HG02870 (cell line): ENCODE data around the gene RAB35.

Source experiments
- ATAC-seq: cut with Tn5 transposase; IDR thresholded peaks from one replicate; pipeline ENCODE4 v1.9.1; 2021; ENCODE audit warnings: mild to moderate bottlenecking, moderate library complexity; ENCODE audit not compliant: unreplicated experiment

Gene RAB35

GRCh38 chr12:120134307-120134980 lies 17.9 kb upstream of the RAB35 start:
- ATAC-seq = no peak

GRCh38 chr12:120132863-120133385 lies 16.4 kb upstream of the RAB35 start:
- peak; percentile 84 for ATAC-seq

GRCh38 chr12:120132054-120132836 lies 15.7 kb upstream of the RAB35 start:
- ATAC-seq = no peak

GRCh38 chr12:120131116-120131515 lies 14.6 kb upstream of the RAB35 start:
- no peak for ATAC-seq

DNA sequence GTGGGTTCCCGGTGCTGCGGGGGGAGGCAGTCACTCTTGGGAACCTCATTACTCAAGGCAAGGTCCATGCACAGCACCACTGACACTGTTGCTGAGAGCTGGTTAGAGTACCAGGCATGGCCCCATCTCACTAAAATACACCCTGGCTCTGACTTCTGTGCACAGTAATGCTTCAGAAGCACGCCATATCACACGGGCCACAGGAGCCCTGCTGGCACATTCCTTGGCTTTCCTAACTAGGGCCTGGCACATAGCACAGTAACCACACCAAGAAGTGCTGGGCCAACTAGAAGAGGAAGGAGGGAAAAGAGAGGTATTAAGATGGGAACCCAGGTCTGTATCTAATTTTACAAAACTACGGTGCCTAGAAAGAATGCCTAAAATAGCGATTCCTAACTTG lies 13.5 kb upstream of the RAB35 start:
- ATAC-seq = no peak

DNA sequence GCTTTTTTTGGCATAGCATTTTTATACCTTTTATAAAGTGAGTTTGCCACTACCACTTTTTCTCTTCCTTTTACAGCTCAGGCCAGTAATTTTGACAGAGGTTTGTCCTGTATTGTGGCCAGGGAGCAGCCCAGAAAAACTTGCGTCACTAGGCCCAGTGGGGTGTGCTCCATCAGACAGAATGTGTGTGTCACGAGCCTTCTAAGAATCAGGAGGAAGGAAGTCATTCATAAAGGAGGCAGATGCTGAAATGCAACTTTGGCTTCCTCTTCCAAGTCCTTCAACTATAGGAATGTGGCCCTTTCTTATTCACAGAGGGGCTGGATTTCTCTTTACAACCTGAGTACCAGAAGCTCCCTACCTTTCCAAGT lies 10.1 kb upstream of the RAB35 start:
- ATAC-seq = no peak

GRCh38 chr12:120125792-120126634 lies 9.5 kb upstream of the RAB35 start:
- ATAC-seq = no peak

DNA sequence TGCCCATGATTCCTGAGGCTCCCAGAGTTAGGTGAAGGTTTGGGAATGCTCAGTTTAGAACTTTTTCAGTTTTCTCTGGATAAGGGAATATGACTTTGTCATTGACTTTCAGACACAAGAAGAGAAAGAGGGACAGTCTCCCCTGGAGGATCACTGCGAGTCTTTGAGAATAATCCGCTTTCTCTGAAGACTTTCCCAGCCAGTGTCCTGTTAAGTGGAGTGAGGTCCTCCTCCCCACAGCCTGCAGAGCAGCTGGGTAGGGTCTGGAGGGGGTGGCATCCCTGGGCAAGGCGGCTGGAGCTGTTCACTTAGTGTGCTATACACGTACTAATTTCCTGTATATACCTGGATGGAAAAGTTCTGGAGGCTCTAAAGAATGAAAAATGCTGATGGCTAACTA lies 8.5 kb upstream of the RAB35 start:
- no peak for ATAC-seq

DNA sequence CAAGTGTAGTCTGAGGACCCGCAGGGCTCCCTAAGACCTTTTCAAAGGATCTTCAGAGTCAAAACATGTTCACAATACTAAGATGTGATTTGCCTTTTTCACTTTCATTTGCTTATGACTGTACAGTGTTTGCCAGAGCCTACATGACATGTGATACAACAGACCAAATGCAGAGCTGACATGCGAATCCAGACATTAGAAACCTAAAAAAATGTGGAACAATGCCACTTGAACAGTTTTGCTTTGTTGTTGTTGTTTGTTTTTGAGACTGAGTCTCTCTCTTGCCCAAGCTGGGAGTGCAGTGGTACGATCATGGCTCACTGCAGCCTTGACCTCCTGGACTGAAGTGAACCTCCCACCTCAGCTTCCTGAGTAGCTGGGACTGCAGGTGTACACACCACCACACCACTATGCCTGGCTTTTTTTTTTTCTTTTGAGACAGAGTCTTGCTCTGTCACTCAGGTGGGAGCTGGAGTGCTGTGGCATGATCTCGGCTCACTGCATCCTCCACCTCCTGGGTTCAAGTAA lies 5.3 kb upstream of the RAB35 start:
- peak; percentile 46 for ATAC-seq

DNA sequence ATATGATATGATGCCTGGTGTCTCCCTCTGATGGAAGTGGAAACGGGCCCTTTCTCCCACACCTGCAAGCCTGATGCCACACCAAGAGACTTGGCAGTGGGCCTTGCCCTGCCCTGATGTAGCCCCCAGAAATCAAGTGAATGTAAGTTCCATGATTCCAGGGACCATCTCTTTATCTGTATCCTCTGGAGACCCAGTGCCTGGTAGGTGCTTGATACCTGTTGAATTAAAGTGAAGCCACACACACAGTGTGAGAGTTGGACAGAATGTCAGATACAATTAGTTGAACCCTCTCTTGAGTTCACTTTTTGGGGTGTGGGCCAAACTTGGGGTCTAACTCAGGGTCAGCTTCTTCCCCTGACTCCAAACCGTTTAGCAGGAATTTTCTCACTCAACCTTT lies 4.8 kb upstream of the RAB35 start:
- ATAC-seq = no peak

DNA sequence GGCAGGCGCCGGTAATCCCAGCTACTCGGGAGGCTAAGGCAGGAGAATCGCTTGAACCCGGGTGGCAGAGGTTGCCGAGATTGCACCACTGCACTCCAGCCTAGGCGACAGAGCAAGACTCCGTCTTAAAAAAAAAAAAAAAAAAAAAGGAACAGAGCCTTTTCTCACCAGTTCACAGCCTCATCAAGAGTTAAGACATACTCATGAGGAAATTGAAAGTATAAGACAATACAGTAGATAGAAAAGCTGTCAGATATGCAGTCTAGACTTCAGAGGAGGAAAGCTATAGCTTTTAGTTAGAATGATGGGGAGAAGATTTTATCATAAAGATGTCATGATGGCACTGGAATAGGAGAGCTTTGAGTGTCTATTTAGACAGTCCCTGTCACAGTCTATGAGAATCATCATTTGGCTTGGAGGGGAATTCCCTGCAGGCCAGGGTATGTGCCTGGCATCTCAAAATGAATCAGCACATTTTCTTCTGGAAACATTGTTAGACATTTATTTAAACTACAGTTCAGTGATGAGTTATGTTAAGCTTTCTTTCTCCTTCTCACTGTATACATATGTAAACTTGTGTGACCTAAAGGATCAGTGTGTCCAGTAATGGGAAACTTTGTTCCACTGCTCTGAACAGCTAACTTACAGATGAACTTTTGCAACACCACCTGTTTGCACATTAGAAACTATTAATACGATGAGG lies 2.9 kb upstream of the RAB35 start:
- peak; percentile 28 for ATAC-seq

GRCh38 chr12:120118321-120119061 lies 1.9 kb upstream of the RAB35 start:
- ATAC-seq = no peak

DNA sequence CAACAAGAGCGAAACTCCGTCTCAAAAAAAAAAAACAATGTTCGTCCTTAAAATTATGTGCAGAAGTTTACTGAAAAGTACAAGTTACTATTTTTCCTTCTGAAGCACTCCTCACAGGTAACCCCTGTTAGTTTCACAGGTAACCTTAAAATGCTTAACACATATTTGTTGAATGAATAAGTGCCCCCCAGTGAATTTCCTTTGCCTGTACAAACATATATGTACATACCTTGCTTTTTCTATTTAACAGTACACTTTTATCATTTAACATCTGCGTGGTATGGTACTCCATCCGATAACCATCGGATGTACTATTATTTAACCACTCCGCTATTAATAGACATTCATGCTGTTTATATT lies 1.4 kb upstream of the RAB35 start:
- ATAC-seq = no peak

DNA sequence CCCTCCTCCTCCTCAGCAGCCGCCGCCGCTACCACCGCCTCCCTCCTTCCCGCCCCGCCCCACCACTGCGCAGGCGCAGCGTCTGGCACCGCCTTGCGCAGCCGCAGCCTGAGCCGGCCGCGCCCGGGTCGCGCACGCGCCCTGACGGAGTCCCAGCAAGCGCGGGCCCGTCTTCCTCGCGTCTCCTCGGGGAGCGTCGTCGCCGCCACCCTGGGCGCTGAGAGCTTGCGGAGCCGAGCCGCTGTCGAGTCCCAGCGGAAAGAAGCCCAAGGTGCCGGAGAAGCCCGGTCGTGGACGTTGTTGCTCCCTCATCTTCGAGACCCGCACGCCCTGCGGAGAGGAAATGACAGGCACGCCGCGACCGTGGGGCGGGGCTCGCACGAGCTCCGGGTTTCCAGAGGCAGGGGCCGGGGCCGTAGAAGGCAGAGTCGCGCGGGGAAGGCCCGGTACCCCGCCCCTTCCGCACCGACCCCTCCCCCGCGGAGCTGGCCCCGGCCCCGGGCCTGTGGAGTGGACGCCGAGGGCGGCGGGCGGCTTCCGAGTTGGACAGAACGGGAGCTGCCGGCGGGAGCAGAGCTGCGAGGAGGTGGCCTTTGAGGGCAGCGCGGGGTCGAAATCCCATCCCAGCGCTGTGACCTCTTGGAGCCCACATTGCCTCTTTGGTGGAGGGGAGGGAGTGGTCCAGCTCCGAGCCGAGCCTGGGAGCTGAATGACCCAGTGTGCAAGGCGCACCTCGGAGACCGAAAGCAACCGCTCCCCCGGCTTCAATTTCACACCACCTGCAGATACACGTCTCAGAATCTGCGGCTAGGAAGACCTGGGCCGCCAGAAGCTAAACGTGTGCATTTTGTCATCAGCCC lies 469 bp upstream of the RAB35 start:
- peak; percentile 35 for ATAC-seq

GRCh38 chr12:120115692-120116440 lies 687 bp downstream of the RAB35 start:
- no peak for ATAC-seq

DNA sequence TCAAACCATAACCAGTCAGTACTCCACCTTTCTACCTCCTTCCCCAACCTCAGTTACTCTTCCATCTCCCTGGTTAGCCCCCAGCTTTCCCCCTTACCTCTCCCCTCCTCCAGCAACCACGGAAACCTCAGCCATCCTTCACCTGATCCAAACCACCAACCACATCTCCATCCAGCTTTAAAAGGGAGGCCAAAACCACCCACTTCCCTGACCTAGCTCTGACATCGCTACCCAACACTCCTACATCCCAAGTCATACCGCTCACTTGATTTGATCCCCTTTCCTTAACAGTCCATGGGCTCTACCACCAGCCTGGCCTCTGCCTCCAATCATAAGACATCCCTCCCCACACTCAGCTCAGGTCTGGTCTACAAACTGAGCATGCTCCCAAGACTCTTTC lies 1.5 kb downstream of the RAB35 start:
- no peak for ATAC-seq

DNA sequence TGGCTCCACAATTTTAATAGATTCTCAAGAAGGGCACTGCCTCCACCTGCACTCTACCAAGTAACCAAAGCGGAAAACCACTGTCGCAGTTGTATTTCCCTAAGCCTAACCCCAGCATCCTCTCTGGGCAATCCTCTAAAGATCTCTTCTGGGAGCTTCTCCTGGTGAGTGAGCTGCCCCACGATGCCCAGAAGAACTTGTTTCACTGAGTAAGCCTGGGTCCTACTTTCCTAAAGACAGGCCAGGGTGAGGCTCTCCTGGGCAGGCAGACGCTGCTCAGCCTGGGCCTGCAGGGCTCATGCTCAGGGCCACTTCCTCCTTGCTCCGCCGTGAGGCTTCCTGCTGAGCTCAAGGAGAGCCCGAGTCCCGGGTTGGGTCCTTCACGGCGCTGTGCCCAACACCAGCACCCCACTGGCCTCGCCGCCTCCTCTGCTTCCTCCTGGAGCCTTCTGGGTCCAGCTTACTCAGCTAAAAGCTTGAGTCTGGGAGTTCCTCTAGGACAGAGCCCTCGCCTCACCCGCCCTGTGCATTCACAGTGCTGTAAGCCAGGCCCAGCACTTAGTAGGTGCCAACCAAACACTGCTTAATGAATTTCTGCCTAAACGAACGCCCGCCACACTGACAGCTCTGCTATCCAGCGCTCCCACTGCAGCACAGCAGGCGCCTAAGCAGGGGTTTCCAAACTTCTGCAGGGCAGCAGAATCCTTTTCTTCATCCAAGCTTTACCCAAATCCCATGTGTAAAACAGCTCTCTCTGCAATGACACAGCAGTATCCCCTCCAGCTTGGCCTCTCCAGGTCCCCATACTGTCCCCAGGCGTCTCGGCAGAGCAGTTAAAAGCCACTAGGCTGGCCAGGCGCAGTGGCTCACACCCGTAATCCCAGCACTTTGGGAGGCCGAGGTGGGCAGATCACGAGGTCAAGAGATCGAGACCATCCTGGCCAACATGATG lies 5.7 kb downstream of the RAB35 start:
- peak; percentile 57 for ATAC-seq
